H1 (cell line): ENCODE data around the gene ZBTB49. TPM values are rescaled to one million over a fixed set of nuclear protein-coding genes. Genes with fewer than 3 reads are reported as not detected.

Experiments
- CTCF ChIA-PET: fragments of 300-600 bp; sonication (Branson Sonifier 250); formaldehyde crosslinking; loops from one replicate; lab custom pipeline; 2021; ENCODE audit not compliant: partially characterized antibody; lab: Charles Lee
- POLR2A ChIA-PET: fragments of 300-600 bp; sonication (Branson Sonifier 250); formaldehyde crosslinking; loops from one replicate; lab custom pipeline; 2021; ENCODE audit warnings: inconsistent platforms; ENCODE audit not compliant: partially characterized antibody; lab: Charles Lee
- DNase-seq, 2 experiments: peaks; one replicate each; pipeline versions ENCODE4 v3.0.0 to v3.0.0-alpha.2; 2010 to 2022; ENCODE audit warnings: low spot score in 2 of 2, low read depth in 1 of 2, mixed read lengths in 1 of 2
- FAIRE-seq: peaks from 2 replicates; lab custom pipeline; 2011; peaks lifted over from hg19 to GRCh38; lab: Jason Lieb, UNC
- H2AFZ ChIP-seq: 2 replicates; pipeline ENCODE4 v1.8.1; 2012; ENCODE audit warnings: low read length, inconsistent platforms
- H2AK5ac ChIP-seq: 2 replicates; pipeline ENCODE4 v1.6.1; 2013; ENCODE audit warnings: low read depth, low read length
- H2BK120ac ChIP-seq: replicated peaks from 2 replicates; pipeline ENCODE3; 2013; ENCODE audit warnings: low read depth, low read length, inconsistent platforms
- H2BK12ac ChIP-seq: 2 replicates; pipeline ENCODE4 v1.6.1; 2013; ENCODE audit warnings: low read depth, low read length
- H2BK15ac ChIP-seq: 2 replicates; pipeline ENCODE4 v1.6.1; 2013; ENCODE audit warnings: low read length
- H2BK20ac ChIP-seq: 2 replicates; pipeline ENCODE4 v1.6.1; 2013; ENCODE audit warnings: low read length
- H2BK5ac ChIP-seq: 2 replicates; pipeline ENCODE4 v1.6.1; 2013; ENCODE audit warnings: low read depth, low read length
- H3K14ac ChIP-seq: 2 replicates; pipeline ENCODE4 v1.6.1; 2013; ENCODE audit warnings: inconsistent platforms; ENCODE audit not compliant: insufficient read length
- H3K18ac ChIP-seq: 2 replicates; pipeline ENCODE4 v1.6.1; 2013; ENCODE audit warnings: low read length; ENCODE audit errors: extremely low read depth
- H3K23ac ChIP-seq: 2 replicates; pipeline ENCODE4 v1.6.1; 2013; ENCODE audit warnings: inconsistent platforms; ENCODE audit not compliant: insufficient read length
- H3K23me2 ChIP-seq: 2 replicates; pipeline ENCODE4 v1.6.1; 2013; ENCODE audit warnings: low read depth, low read length
- H3K27ac ChIP-seq: 2 replicates; pipeline ENCODE4 v1.6.1; 2011; ENCODE audit warnings: low read depth, low read length, inconsistent platforms
- H3K27me3 ChIP-seq, 4 experiments: replicated peaks in 1 of 4; 1 replicate in 1 of 4; 2 replicates in 3 of 4; pipeline versions ENCODE4 v1.6.1 to v1.8.1; 2011 to 2013; ENCODE audit warnings: low read length in 3 of 4, mild to moderate bottlenecking in 3 of 4, inconsistent platforms in 2 of 4, mixed read lengths in 2 of 4, moderate library complexity in 1 of 4; ENCODE audit not compliant: control insufficient read depth in 3 of 4, insufficient read depth in 3 of 4; ENCODE audit errors: extremely low read depth in 1 of 4
- H3K36me3 ChIP-seq, 4 experiments: 2 replicates each; pipeline versions ENCODE4 v1.6.1 to v1.8.1; 2011 to 2013; ENCODE audit warnings: mild to moderate bottlenecking in 4 of 4, low read length in 3 of 4, moderate library complexity in 2 of 4, control low read depth in 1 of 4, inconsistent platforms in 1 of 4; ENCODE audit not compliant: insufficient read depth in 4 of 4, control insufficient read depth in 2 of 4
- H3K4ac ChIP-seq: replicated peaks from 2 replicates; pipeline ENCODE3; 2013; ENCODE audit warnings: low read length, low read depth, mixed read lengths, inconsistent platforms; ENCODE audit not compliant: insufficient read length
- H3K4me1 ChIP-seq, 4 experiments: replicated peaks in 1 of 4; 1 replicate in 1 of 4; 2 replicates in 3 of 4; pipeline versions ENCODE4 v1.6.1 to v1.8.1; 2011 to 2013; ENCODE audit warnings: low read length in 3 of 4, inconsistent platforms in 2 of 4, mixed read lengths in 1 of 4; ENCODE audit not compliant: insufficient read depth in 4 of 4, control insufficient read depth in 3 of 4
- H3K4me2 ChIP-seq, 2 experiments: 2 replicates each; pipeline versions ENCODE4 v1.6.1 to v1.8.1; 2011 to 2013; ENCODE audit warnings: low read depth in 2 of 2, low read length in 2 of 2, control low read depth in 1 of 2, inconsistent platforms in 1 of 2, mild to moderate bottlenecking in 1 of 2; ENCODE audit not compliant: insufficient read depth in 1 of 2
- H3K4me3 ChIP-seq, 4 experiments: fragments of 200-600, 300-600 bp in 1 of 4; sonication (generic), shearing (Covaris generic), sonication (Bioruptor Twin) in 1 of 4; 2 replicates each; pipeline versions ENCODE4 v1.5.1 to v1.8.1; 2011 to 2016; ENCODE audit warnings: low read length in 4 of 4, low read depth in 3 of 4, control low read depth in 2 of 4, inconsistent platforms in 2 of 4, mild to moderate bottlenecking in 2 of 4, mixed read lengths in 1 of 4, moderate library complexity in 1 of 4; ENCODE audit not compliant: insufficient read depth in 2 of 4; ENCODE audit errors: extremely low read depth in 1 of 4
- H3K56ac ChIP-seq: replicated peaks from 2 replicates; pipeline ENCODE3; 2013; ENCODE audit warnings: low read depth, mild to moderate bottlenecking, mixed read lengths, low read length, inconsistent platforms; ENCODE audit not compliant: insufficient read length
- H3K79me1 ChIP-seq: 2 replicates; pipeline ENCODE4 v1.6.1; 2013; ENCODE audit warnings: low read depth, low read length, control low read depth
- H3K79me2 ChIP-seq, 2 experiments: 2 replicates each; pipeline versions ENCODE4 v1.6.1 to v1.8.1; 2012 to 2013; ENCODE audit warnings: low read length in 2 of 2, mild to moderate bottlenecking in 2 of 2, inconsistent platforms in 1 of 2; ENCODE audit not compliant: insufficient read depth in 2 of 2, control insufficient read depth in 1 of 2
- H3K9ac ChIP-seq, 4 experiments: replicated peaks in 1 of 4; 1 replicate in 1 of 4; 2 replicates in 3 of 4; pipeline versions ENCODE4 v1.6.1 to v1.8.1; 2011 to 2013; ENCODE audit warnings: low read depth in 3 of 4, low read length in 3 of 4, control low read depth in 2 of 4, mild to moderate bottlenecking in 2 of 4, moderate library complexity in 2 of 4, inconsistent platforms in 1 of 4; ENCODE audit errors: extremely low read depth in 1 of 4
- H3K9me3 ChIP-seq, 2 experiments: 2 replicates each; pipeline versions ENCODE4 v1.6.1 to v1.8.1; 2012 to 2013; ENCODE audit warnings: mild to moderate bottlenecking in 2 of 2, moderate library complexity in 2 of 2, control low read depth in 1 of 2, inconsistent platforms in 1 of 2, low read depth in 1 of 2, low read length in 1 of 2, mixed read lengths in 1 of 2; ENCODE audit not compliant: insufficient read depth in 2 of 2
- H4K20me1 ChIP-seq, 2 experiments: replicated peaks in 1 of 2; 2 replicates each; pipeline versions ENCODE3 to v1.8.1; 2011 to 2013; ENCODE audit warnings: inconsistent platforms in 2 of 2, low read length in 2 of 2, mild to moderate bottlenecking in 1 of 2; ENCODE audit not compliant: insufficient read depth in 2 of 2, control insufficient read depth in 1 of 2
- H4K5ac ChIP-seq: 2 replicates; pipeline ENCODE4 v1.6.1; 2013; ENCODE audit warnings: low read length, low read depth, mixed read lengths, inconsistent platforms; ENCODE audit not compliant: insufficient read length
- H4K8ac ChIP-seq: 2 replicates; pipeline ENCODE4 v1.8.0; 2013; ENCODE audit warnings: mild to moderate bottlenecking, moderate library complexity, low read length, inconsistent platforms; ENCODE audit not compliant: insufficient read depth; ENCODE audit errors: extremely low read depth
- H4K91ac ChIP-seq: replicated peaks from 2 replicates; pipeline ENCODE3; 2013; ENCODE audit warnings: low read length, mixed read lengths, inconsistent platforms; ENCODE audit not compliant: insufficient read length
- BRCA1 ChIP-seq: IDR thresholded peaks from 2 replicates; pipeline ENCODE4 v1.6.1; 2012; ENCODE audit warnings: low read depth, low read length, improper control_type of control experiment
- FOSL1 ChIP-seq: IDR thresholded peaks from 2 replicates; pipeline ENCODE4 v1.6.1; 2011; ENCODE audit warnings: mild to moderate bottlenecking, low read depth, low read length, moderate library complexity; ENCODE audit not compliant: insufficient read depth
- NRF1 ChIP-seq: IDR thresholded peaks from 2 replicates; pipeline ENCODE4 v1.6.1; 2011; ENCODE audit warnings: mild to moderate bottlenecking, low read depth, low read length, improper control_type of control experiment
- RNF2 ChIP-seq: fragments of 200-900, 300-1000 bp; sonication (generic); IDR thresholded peaks from 2 replicates; pipeline ENCODE4 v1.7.1; 2016; ENCODE audit warnings: borderline replicate concordance, low read depth, mild to moderate bottlenecking, antibody characterized with exemption, low read length; ENCODE audit not compliant: poor library complexity, severe bottlenecking; ENCODE audit errors: missing control alignments
- RXRA ChIP-seq: IDR thresholded peaks from 2 replicates; pipeline ENCODE4 v1.6.1; 2011; ENCODE audit warnings: low read depth, mild to moderate bottlenecking, low read length, moderate library complexity; ENCODE audit not compliant: insufficient read depth
- SIX5 ChIP-seq: IDR thresholded peaks from 2 replicates; pipeline ENCODE4 v1.6.1; 2011; ENCODE audit warnings: mild to moderate bottlenecking, low read depth, low read length
- TAF1 ChIP-seq: IDR thresholded peaks from 2 replicates; pipeline ENCODE4 v1.6.1; 2011; ENCODE audit warnings: mild to moderate bottlenecking, low read depth, low read length
- WGBS, 2 experiments: shearing (Covaris generic) in 1 of 2; methylation state at CpG; one replicate each; pipeline versions ENCODE4 v1.1.6 to v1.1.7; 2013 to 2015; ENCODE audit warnings: low lambda C conversion rate in 2 of 2, mixed read lengths in 2 of 2, inconsistent platforms in 1 of 2, low coverage in 1 of 2, missing lambda C conversion rate in 1 of 2; ENCODE audit not compliant: insufficient replicate concordance in 2 of 2, insufficient coverage in 1 of 2, insufficient read length in 1 of 2; ENCODE audit errors: extremely low coverage in 1 of 2, missing lambda C conversion rate in 1 of 2; 5-methylcytosine and 5-hydroxymethylcytosine counted together
- polyA plus RNA-seq, 7 experiments: library from polyadenylated mRNA; depleted of rRNA in 3 of 7; stranded (reverse) in 5 of 7; unstranded in 2 of 7; fragments of >200 nt in 5 of 7; fragments of 200-250 nt in 2 of 7; gene quantifications; 1 replicate in 5 of 7; 2 replicates in 1 of 7; 4 replicates in 1 of 7; pipeline versions ENCODE4 v1.2.1 to v1.2.3, GENCODE V29; 2011 to 2013; ENCODE audit warnings: missing spikeins in 2 of 7, mixed read lengths in 2 of 7
- total RNA-seq: library from RNA; stranded (reverse); fragmentation: NEBNext Ultra II Directional; extraction: Animal tissue kit (Norgen Biotek cat#: 25700); gene quantifications from 2 replicates; pipeline ENCODE4 v1.2.1, GENCODE V29; 2021
- TF ChIP-seq, protein P1 (sequence below), 3 experiments: IDR thresholded peaks; 1 replicate in 2 of 3; 2 replicates in 1 of 3; pipeline versions ENCODE4 v1.5.1 to v1.6.1; 2011; ENCODE audit warnings: low read length in 3 of 3, mild to moderate bottlenecking in 3 of 3, inconsistent platforms in 2 of 3, low read depth in 1 of 3, moderate library complexity in 1 of 3; ENCODE audit not compliant: insufficient read depth in 1 of 3; ENCODE audit errors: control extremely low read depth in 1 of 3
- TF ChIP-seq, protein P2 (sequence below): IDR thresholded peaks from 2 replicates; pipeline ENCODE4 v1.6.1; 2012; ENCODE audit warnings: low read length, inconsistent platforms

The ZBTB49 gene
- total and polyA plus RNA-seq, 2 of the 8 experiments (the other 6 are each of a cell fraction or from before 2014, with no cell fraction given): 4.2 to 6.8 TPM

- H3K9ac ChIP-seq: no peak overlapping the region
- H3K14ac ChIP-seq: no peak overlapping the region
- H2BK20ac ChIP-seq: no peak overlapping the region
- no peak overlapping the region for H3K4me2 ChIP-seq
- no peak overlapping the region for H3K18ac ChIP-seq
- no peak overlapping the region for H2BK12ac ChIP-seq
- H3K23me2 ChIP-seq: no peaks in the 10 kb centered on the region
- peaks cover 0 to 4% (median 1%) of the 10 kb centered on the region in 4 experiments; a peak in 4 of 7 replicates for H3K4me1 ChIP-seq
- H3K56ac ChIP-seq: no peak overlapping the region
- H3K36me3 ChIP-seq: no peaks in the 10 kb centered on the region
- H3K79me2 ChIP-seq: no peaks in the 10 kb centered on the region
- no peak overlapping the region for H4K91ac ChIP-seq
- DNase-seq (no peak), FAIRE-seq (no peak)
- no peak overlapping the region for H4K5ac ChIP-seq
- WGBS, 2 experiments: 89% methylated on average over 1 of the region's 1 CpG; no CpG with 5 or more reads in 1 of the 2 experiments
- no peak overlapping the region for H2BK120ac ChIP-seq
- CTCF ChIA-PET: interaction anchor here (0.5 to 2.5 kb wide), 4 partner anchors 11 to 132 kb away, joined by 3 to 7 read pairs (median 5); no protein-coding TSS in a partner anchor
- H3K9me3 ChIP-seq: no peaks in the 10 kb centered on the region
- no peak overlapping the region for H3K4me3 ChIP-seq
- H4K8ac ChIP-seq: no peak overlapping the region
- H3K27me3 ChIP-seq: no peaks in the 10 kb centered on the region; a peak in 1 of 7 replicates
- POLR2A ChIA-PET: no interaction called here
- no peaks in the 10 kb centered on the region for H3K79me1 ChIP-seq
- H2BK5ac ChIP-seq: no peak overlapping the region
- H3K23ac ChIP-seq: no peak overlapping the region
- H2AK5ac ChIP-seq: no peak overlapping the region
- no peak overlapping the region for H2AFZ ChIP-seq
- H3K4ac ChIP-seq: no peak overlapping the region
- no peak overlapping the region for H2BK15ac ChIP-seq
- no peaks in the 10 kb centered on the region for H4K20me1 ChIP-seq
- H3K27ac ChIP-seq: no peak overlapping the region
- no peak for TF ChIP-seq TAF1
- no peak for TF ChIP-seq RXRA
- no peak for TF ChIP-seq RNF2
- TF ChIP-seq BRCA1: no peak
- no peak for TF ChIP-seq SIX5
- TF ChIP-seq, protein P1, sequence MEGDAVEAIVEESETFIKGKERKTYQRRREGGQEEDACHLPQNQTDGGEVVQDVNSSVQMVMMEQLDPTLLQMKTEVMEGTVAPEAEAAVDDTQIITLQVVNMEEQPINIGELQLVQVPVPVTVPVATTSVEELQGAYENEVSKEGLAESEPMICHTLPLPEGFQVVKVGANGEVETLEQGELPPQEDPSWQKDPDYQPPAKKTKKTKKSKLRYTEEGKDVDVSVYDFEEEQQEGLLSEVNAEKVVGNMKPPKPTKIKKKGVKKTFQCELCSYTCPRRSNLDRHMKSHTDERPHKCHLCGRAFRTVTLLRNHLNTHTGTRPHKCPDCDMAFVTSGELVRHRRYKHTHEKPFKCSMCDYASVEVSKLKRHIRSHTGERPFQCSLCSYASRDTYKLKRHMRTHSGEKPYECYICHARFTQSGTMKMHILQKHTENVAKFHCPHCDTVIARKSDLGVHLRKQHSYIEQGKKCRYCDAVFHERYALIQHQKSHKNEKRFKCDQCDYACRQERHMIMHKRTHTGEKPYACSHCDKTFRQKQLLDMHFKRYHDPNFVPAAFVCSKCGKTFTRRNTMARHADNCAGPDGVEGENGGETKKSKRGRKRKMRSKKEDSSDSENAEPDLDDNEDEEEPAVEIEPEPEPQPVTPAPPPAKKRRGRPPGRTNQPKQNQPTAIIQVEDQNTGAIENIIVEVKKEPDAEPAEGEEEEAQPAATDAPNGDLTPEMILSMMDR (IDR thresholded peaks at IDR 0.05; ENCODE audit: control extremely low read depth in 1 of 3, insufficient read depth in 1 of 3, low read depth in 1 of 3, low read length in 3 of 3): no peak
- TF ChIP-seq, protein P2, sequence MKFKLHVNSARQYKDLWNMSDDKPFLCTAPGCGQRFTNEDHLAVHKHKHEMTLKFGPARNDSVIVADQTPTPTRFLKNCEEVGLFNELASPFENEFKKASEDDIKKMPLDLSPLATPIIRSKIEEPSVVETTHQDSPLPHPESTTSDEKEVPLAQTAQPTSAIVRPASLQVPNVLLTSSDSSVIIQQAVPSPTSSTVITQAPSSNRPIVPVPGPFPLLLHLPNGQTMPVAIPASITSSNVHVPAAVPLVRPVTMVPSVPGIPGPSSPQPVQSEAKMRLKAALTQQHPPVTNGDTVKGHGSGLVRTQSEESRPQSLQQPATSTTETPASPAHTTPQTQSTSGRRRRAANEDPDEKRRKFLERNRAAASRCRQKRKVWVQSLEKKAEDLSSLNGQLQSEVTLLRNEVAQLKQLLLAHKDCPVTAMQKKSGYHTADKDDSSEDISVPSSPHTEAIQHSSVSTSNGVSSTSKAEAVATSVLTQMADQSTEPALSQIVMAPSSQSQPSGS: no peak
- no peak for TF ChIP-seq NRF1
- no peak for TF ChIP-seq FOSL1
These were observed 65.3 kb downstream of the ZBTB49 start for GRCh38 chr4:4355302-4355701.
